Measurements from ENCODE around the gene JUP. TPM values are rescaled to one million over a fixed set of nuclear protein-coding genes. Genes with fewer than 3 reads are reported as not detected.

The JUP gene
- total RNA-seq, 1 donor from 2014 or later = 28.5 TPM

DNA sequence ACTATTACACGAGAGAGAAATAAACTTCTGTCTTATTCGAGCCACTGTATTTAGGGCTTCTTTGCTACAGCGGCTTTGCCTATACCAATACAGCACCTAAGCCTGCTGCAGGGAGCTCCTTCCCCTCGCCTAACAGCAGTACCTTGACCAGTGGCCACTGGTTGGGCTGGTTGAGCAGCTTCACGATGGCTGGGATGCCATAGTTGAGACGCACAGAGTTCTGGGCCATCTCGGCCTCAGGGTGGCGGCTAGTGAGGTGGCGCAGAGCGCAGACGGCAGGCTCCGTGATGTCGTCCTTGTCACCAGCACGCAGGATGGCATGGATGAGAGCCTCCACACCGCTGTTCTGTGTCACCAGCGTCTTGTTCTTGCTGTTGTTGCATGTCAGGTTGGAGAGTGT lies 23.7 kb downstream of the JUP start:
- Mint-ChIP-seq H3K4me1 (no peaks in the 10 kb centered on the region), H3K4me3 (no peak overlapping the region), H3K36me3 (peaks cover 41% of the 10 kb centered on the region), H3K27me3 (ENCODE audit: insufficient read depth, low read depth) (peaks cover 11% of the 10 kb centered on the region), H3K27ac (no peak overlapping the region), H3K9me3 (no peaks in the 10 kb centered on the region)
- no peak for DNase-seq (ENCODE audit: low spot score)
- H2AFZ ChIP-seq (replicated peaks) = no peak overlapping the region
- H3K79me2 ChIP-seq (ENCODE audit: low read depth) = no peaks in the 10 kb centered on the region
- no peak overlapping the region for H3K4me2 ChIP-seq
- TF ChIP-seq EZH2 (IDR thresholded peaks at IDR 0.05) = no peak
- no peaks in the 10 kb centered on the region for H3K27me3 ChIP-seq
- H3K4me3 ChIP-seq = no peak overlapping the region
- no peak overlapping the region for H3K9ac ChIP-seq
- H3K9me3 ChIP-seq (ENCODE audit: low read depth) = no peaks in the 10 kb centered on the region
- peaks cover 7% of the 10 kb centered on the region for H3K36me3 ChIP-seq
- H4K20me1 ChIP-seq (ENCODE audit: low read depth) = no peaks in the 10 kb centered on the region
- H3K27ac ChIP-seq = no peak overlapping the region
- H3F3A ChIP-seq (ENCODE audit: low read depth) = no peaks in the 10 kb centered on the region
- no peaks in the 10 kb centered on the region for H3K4me1 ChIP-seq

DNA sequence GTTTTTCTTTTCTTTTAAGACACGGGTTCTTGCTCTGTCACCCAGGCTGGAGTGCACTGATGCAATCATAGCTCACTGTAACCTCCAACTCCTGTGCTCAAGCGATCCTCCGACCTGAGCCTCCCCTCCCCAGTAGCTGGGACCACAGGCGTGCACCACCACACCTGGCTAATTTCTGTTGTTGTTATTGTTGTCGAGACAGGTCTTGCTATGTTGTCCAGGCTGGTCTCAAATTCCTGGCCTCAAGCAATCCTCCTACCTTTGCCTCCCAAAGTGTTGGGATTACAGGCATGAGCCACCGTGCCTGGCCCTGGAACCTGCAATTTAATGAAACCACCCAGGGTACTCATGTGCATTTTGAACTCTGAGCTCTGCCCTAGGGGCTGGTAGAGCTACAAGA lies 24.1 kb downstream of the JUP start:
- H3K4me3 ChIP-seq = no peak overlapping the region
- no peaks in the 10 kb centered on the region for H3K9me3 ChIP-seq (ENCODE audit: low read depth)
- H3K27me3 ChIP-seq = no peaks in the 10 kb centered on the region
- peaks cover 40% of the 10 kb centered on the region for H3K36me3 Mint-ChIP-seq
- no peak overlapping the region for H2AFZ ChIP-seq (replicated peaks)
- H3K9me3 Mint-ChIP-seq = no peaks in the 10 kb centered on the region
- no peak overlapping the region for H3K27ac ChIP-seq
- no peak overlapping the region for H3K9ac ChIP-seq
- no peak for TF ChIP-seq EZH2 (IDR thresholded peaks at IDR 0.05)
- TF ChIP-seq EZH2phosphoT487 (IDR thresholded peaks at IDR 0.05) = no peak
- TF ChIP-seq, protein P1, sequence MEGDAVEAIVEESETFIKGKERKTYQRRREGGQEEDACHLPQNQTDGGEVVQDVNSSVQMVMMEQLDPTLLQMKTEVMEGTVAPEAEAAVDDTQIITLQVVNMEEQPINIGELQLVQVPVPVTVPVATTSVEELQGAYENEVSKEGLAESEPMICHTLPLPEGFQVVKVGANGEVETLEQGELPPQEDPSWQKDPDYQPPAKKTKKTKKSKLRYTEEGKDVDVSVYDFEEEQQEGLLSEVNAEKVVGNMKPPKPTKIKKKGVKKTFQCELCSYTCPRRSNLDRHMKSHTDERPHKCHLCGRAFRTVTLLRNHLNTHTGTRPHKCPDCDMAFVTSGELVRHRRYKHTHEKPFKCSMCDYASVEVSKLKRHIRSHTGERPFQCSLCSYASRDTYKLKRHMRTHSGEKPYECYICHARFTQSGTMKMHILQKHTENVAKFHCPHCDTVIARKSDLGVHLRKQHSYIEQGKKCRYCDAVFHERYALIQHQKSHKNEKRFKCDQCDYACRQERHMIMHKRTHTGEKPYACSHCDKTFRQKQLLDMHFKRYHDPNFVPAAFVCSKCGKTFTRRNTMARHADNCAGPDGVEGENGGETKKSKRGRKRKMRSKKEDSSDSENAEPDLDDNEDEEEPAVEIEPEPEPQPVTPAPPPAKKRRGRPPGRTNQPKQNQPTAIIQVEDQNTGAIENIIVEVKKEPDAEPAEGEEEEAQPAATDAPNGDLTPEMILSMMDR (IDR thresholded peaks at IDR 0.05) = no peak
- H3K36me3 ChIP-seq = peaks cover 7% of the 10 kb centered on the region
- no peak overlapping the region for H3K4me2 ChIP-seq
- H3K4me1 ChIP-seq = no peaks in the 10 kb centered on the region
- peaks cover 8% of the 10 kb centered on the region for H3K27me3 Mint-ChIP-seq (ENCODE audit: insufficient read depth, low read depth)
- no peaks in the 10 kb centered on the region for H3K79me2 ChIP-seq (ENCODE audit: low read depth)
- no peak overlapping the region for H3K27ac Mint-ChIP-seq
- H3F3A ChIP-seq (ENCODE audit: low read depth) = no peaks in the 10 kb centered on the region
- no peak overlapping the region for H3K4me3 Mint-ChIP-seq
- no peaks in the 10 kb centered on the region for H4K20me1 ChIP-seq (ENCODE audit: low read depth)
- no peak for DNase-seq (ENCODE audit: low spot score)
- no peaks in the 10 kb centered on the region for H3K4me1 Mint-ChIP-seq

DNA sequence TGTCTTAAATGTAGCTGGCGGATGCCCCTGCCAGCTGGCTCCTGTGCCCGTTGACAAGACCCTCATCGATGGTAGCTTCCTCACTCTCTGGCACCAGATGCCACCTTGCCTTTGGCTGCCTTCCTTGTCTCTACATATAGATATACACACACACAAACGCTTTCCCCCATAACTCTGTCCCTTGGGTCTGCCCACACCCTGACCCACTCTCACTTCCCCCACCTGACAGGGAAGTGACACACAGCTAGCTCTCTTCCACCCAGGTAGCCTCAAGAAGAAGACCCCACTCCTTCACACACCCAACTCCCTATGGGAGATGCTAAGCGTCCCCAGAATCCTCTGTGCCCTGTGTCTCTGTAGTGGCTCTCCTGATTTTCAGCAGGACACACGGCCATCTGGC lies 25.6 kb downstream of the JUP start:
- Mint-ChIP-seq H3K27me3 (ENCODE audit: insufficient read depth, low read depth) (peaks cover 8% of the 10 kb centered on the region), H3K36me3 (peaks cover 42% of the 10 kb centered on the region), H3K4me3 (no peak overlapping the region), H3K9me3 (no peaks in the 10 kb centered on the region), H3K27ac (no peak overlapping the region), H3K4me1 (no peaks in the 10 kb centered on the region)
- H3K4me1 ChIP-seq = no peaks in the 10 kb centered on the region
- H4K20me1 ChIP-seq (ENCODE audit: low read depth) = no peaks in the 10 kb centered on the region
- no peak overlapping the region for H3K27ac ChIP-seq
- no peaks in the 10 kb centered on the region for H3F3A ChIP-seq (ENCODE audit: low read depth)
- no peak overlapping the region for H3K9ac ChIP-seq
- no peak overlapping the region for H2AFZ ChIP-seq (replicated peaks)
- peaks cover 4% of the 10 kb centered on the region for H3K36me3 ChIP-seq
- H3K27me3 ChIP-seq = no peaks in the 10 kb centered on the region
- no peaks in the 10 kb centered on the region for H3K9me3 ChIP-seq (ENCODE audit: low read depth)
- no peaks in the 10 kb centered on the region for H3K79me2 ChIP-seq (ENCODE audit: low read depth)
- TF ChIP-seq EZH2phosphoT487 (IDR thresholded peaks at IDR 0.05) = no peak
- TF ChIP-seq EZH2 (IDR thresholded peaks at IDR 0.05) = no peak
- TF ChIP-seq, protein P1 (IDR thresholded peaks at IDR 0.05) = no peak
- H3K4me3 ChIP-seq = no peak overlapping the region
- H3K4me2 ChIP-seq = no peak overlapping the region
- DNase-seq (ENCODE audit: low spot score) = no peak

DNA sequence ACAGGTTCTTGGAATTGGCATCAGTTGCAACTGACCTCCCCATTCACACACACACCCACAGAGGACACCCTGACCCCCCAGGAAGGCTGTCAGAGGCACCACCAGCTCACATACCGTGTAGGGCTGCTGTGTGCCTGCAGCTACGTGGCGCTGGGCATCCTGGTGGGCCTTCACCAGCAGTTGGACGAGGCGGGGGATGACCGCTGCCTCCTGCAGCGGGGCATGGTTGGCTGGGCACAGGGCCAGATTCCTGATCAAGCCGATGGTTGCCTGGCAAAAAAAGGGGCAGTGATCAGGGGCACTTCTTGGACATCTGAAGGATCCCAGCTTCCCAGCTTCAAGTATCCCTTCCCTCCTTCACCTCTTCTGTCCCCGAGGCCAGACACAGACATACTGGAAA lies 27.9 kb downstream of the JUP start:
- Histone ChIP-seq H3K79me2 (ENCODE audit: low read depth) (no peaks in the 10 kb centered on the region), H3K9me3 (ENCODE audit: low read depth) (no peaks in the 10 kb centered on the region), H3K4me3 (no peak overlapping the region), H4K20me1 (ENCODE audit: low read depth) (no peaks in the 10 kb centered on the region), H3K27me3 (no peaks in the 10 kb centered on the region), H3K4me2 (no peak overlapping the region), H3K27ac (no peak overlapping the region), H3K36me3 (no peaks in the 10 kb centered on the region), H3F3A (ENCODE audit: low read depth) (no peaks in the 10 kb centered on the region), H2AFZ (replicated peaks) (no peak overlapping the region), H3K9ac (no peak overlapping the region), H3K4me1 (no peaks in the 10 kb centered on the region)
- Mint-ChIP-seq H3K4me3 (no peak overlapping the region), H3K27me3 (ENCODE audit: insufficient read depth, low read depth) (peaks cover 5% of the 10 kb centered on the region), H3K27ac (no peak overlapping the region), H3K36me3 (peaks cover 38% of the 10 kb centered on the region), H3K4me1 (no peaks in the 10 kb centered on the region), H3K9me3 (no peaks in the 10 kb centered on the region)
- DNase-seq (ENCODE audit: low spot score) = no peak
- TF ChIP-seq EZH2phosphoT487 (IDR thresholded peaks at IDR 0.05) = no peak
- no peak for TF ChIP-seq EZH2 (IDR thresholded peaks at IDR 0.05)
